ENCODE measurements around the gene TMEM245. TPM values are rescaled to one million over a fixed set of nuclear protein-coding genes. Genes with fewer than 3 reads are reported as not detected.

TMEM245 gene
- 10 to 100 TPM; 25.1 to 39.7 TPM for total RNA-seq

DNA sequence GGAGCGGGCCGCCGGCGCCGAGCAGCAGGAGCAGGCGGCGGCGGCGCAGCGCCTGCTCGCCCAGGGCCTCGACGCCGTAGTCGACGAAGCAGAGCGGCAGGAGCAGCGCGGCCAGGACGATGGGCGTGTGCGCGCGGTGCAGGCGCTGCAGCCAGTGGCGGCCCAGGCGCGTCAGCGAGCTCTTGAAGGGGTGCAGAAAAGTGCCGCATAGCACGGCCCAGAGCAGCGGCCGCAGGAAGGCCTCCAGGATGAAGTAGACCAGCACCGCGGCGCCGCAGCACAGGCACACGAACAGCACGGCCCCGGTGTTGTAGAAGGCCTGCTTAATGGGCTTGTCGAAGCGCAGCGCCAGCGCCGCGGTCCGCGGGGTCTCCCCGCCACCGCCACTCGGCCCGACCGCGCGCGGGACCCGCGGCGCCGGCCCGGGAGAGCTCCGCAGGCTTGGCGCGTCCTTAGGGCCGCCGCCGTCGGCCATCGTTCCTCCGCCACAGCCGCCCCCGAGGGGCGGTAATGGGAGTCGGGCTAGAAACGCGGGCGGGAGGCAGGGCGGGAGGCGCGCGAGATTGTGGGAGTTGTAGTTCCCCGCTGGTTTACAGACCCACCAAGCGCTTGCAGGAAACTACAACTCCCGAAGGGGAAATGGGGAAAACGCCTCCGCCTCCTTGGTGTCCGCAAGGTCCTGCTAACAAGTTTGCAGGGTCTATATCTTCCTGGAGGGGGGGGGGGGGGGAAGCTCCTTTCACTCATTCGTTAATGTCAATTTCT is at the start of gene TMEM245:
TSS of gene TMEM245 (minus strand) at position 509 of the 765 bp plus-strand sequence. CDS start at position 475, 34 bp downstream.
- Histone ChIP-seq H3K36me3 (no peaks in the 10 kb centered on the region), H3K27ac (peak within 1 kb of the TSS; percentile 92), H3K4me1 (peaks cover 9% of the 10 kb centered on the region), H3K4me3 (peak within 1 kb of the TSS; percentile 63), H3K9me3 (no peaks in the 10 kb centered on the region), H3K9ac (ENCODE audit: low read depth in 2 of 2, low read length in 2 of 2) (peak within 1 kb of the TSS; percentile 84), H3K27me3 (no peaks in the 10 kb centered on the region)
- DNase-seq, result peak; percentile 97
- intact Hi-C loops (cut with DNase I), result loop anchor here (10.0 kb wide), 1 partner anchor 105 kb away; the partner anchor contains the start of gene CTNNAL1
- no peak for TF ChIP-seq CTCF (IDR thresholded peaks at IDR 0.05)

DNA sequence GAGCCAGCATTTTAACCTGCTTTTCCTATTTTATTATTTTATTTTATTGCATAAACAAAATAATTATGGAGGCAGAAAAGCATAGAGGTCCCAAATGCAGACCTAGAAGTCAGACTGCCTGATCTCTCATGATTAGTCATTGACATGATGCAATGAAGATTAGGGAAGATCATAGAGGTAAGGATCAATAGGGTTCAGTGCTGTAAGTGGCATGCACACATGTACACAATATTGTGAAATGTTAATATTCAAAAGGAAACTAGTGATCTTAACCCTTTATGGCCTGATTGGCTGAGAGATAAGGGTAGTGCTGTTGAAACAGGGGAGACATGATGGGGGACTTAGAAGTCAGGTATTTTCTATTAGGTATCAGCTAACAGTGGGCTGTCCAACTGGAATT is 48.4 kb upstream of the TMEM245 start:
- no peaks in the 10 kb centered on the region for H3K4me1 ChIP-seq
- peaks cover 8% of the 10 kb centered on the region for H3K27me3 ChIP-seq
- DNase-seq, result no peak
- no peak overlapping the region for H3K9ac ChIP-seq (ENCODE audit: low read depth in 2 of 2, low read length in 2 of 2)
- H3K4me3 ChIP-seq, result no peak overlapping the region
- intact Hi-C loops (cut with DNase I), result no loop called here
- TF ChIP-seq CTCF (IDR thresholded peaks at IDR 0.05), result no peak
- H3K27ac ChIP-seq, result no peak overlapping the region
- H3K9me3 ChIP-seq, result no peaks in the 10 kb centered on the region
- no peaks in the 10 kb centered on the region for H3K36me3 ChIP-seq

GRCh38 chr9:109167716-109168115 is 48.0 kb upstream of the TMEM245 start:
- Histone ChIP-seq H3K4me3 (no peak overlapping the region), H3K27ac (no peak overlapping the region), H3K36me3 (no peaks in the 10 kb centered on the region), H3K9me3 (no peaks in the 10 kb centered on the region), H3K4me1 (no peaks in the 10 kb centered on the region), H3K9ac (ENCODE audit: low read depth in 2 of 2, low read length in 2 of 2) (no peak overlapping the region), H3K27me3 (peaks cover 8% of the 10 kb centered on the region)
- intact Hi-C loops (cut with DNase I), result no loop called here
- TF ChIP-seq CTCF (IDR thresholded peaks at IDR 0.05), result no peak
- no peak for DNase-seq

- H3K9ac ChIP-seq (ENCODE audit: low read depth in 2 of 2, low read length in 2 of 2), result no peak within 1 kb of the TSS
- H3K27me3 ChIP-seq, result peaks cover 8% of the 10 kb centered on the region
- no peak for TF ChIP-seq CTCF (IDR thresholded peaks at IDR 0.05)
- H3K4me1 ChIP-seq, result no peaks in the 10 kb centered on the region
- no peaks in the 10 kb centered on the region for H3K36me3 ChIP-seq
- H3K27ac ChIP-seq, result no peak within 1 kb of the TSS
- DNase-seq, result no peak
- intact Hi-C loops (cut with DNase I), result no loop called here
- H3K9me3 ChIP-seq, result no peaks in the 10 kb centered on the region
- H3K4me3 ChIP-seq, result no peak within 1 kb of the TSS
Measured at GRCh38 chr9:109166771-109167601, 47.2 kb upstream of the TMEM245 start, which contains the start of gene FRRS1L. TSS of gene FRRS1L (minus strand) at chr9:109167249. CDS start at chr9:109167138, 111 bp downstream.

DNA sequence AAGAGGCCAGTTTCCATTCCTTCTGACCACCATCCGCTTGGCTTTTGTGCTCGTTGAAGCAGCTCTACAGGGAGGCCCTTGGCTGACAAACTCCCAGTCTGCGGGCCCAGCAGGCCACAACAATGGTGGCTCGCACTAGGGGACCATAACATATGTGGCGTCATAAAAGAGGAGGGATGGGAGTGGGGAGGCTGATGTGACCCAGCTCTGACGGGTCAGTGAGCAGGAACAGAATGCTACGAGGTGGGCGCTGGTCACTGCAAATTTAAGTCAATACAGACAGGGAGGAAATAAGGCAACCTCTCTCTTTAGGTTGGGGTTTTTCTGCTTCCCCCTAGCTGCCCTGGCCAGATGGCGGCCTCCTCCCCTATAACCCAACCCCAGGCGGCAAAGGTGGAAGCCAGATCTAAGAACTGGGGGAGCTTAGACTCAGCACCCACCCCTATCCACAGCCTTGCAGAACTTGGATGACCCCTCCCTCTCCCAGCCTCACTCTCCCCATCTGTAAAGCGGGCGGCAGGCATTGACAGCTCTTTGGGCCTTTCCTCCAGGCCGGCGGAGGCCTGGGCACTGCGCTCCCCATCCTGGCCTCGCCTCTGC is 46.5 kb upstream of the TMEM245 start:
- H3K27me3 ChIP-seq, result peaks cover 8% of the 10 kb centered on the region

More for the DNA sequence above, 46.5 kb upstream of the TMEM245 start:
- H3K9ac ChIP-seq (ENCODE audit: low read depth in 2 of 2, low read length in 2 of 2), result no peak overlapping the region
- intact Hi-C loops (cut with DNase I), result no loop called here
- no peak for DNase-seq
- no peak overlapping the region for H3K4me3 ChIP-seq
- H3K9me3 ChIP-seq, result no peaks in the 10 kb centered on the region
- no peaks in the 10 kb centered on the region for H3K4me1 ChIP-seq
- H3K36me3 ChIP-seq, result no peaks in the 10 kb centered on the region
- H3K27ac ChIP-seq, result no peak overlapping the region
- no peak for TF ChIP-seq CTCF (IDR thresholded peaks at IDR 0.05)

Measured in colonic mucosa (tissue), 4 donors.